Measurements from ENCODE around the gene RPTOR.
"Not testable (repeated sequence)": the region's sequence is repeated elsewhere in the genome, so short reads cannot be mapped to it uniquely, and the experiment has no call there.

RPTOR gene

DNA sequence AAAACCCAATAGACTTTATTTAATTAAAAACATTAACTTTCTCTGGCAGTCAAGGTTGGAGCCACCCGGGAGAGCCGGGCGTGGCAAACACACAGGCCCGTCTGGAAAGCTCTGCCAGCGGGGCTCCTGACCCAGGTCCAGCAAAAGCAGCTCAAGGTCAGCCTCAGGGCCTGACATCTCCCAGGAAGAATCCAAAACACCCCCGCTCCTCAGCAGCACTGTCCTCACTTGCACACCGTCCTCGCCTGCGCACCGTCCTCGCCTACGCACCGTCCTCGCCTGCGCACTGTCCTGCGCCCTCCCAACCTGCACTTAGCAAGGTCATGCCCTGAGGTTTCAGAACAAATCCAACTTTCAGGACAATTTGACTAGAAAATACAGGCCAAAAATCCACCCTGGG lies 31.4 kb upstream of the RPTOR start:
- DNase-seq: no peak

DNA sequence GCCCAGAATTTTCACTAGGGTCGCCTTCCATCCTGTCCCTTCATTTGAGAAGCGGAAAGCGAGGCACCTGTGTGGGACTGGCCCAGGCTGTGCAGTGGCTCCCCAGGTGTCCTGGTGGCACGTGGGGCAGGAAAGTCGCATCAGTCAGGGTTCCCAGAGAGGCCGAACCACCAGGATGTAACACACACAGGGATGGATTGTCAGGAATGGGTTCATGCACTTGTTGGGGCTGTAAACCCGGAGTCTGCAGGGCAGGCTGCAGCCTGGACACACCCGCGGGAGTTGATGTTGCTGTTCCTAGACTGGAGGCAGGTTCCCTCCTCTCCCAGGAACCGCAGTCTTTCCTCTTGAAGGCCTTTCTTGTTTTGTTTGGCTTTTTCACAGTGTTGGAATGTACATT lies 30.7 kb upstream of the RPTOR start:
- DNase-seq: no peak

DNA sequence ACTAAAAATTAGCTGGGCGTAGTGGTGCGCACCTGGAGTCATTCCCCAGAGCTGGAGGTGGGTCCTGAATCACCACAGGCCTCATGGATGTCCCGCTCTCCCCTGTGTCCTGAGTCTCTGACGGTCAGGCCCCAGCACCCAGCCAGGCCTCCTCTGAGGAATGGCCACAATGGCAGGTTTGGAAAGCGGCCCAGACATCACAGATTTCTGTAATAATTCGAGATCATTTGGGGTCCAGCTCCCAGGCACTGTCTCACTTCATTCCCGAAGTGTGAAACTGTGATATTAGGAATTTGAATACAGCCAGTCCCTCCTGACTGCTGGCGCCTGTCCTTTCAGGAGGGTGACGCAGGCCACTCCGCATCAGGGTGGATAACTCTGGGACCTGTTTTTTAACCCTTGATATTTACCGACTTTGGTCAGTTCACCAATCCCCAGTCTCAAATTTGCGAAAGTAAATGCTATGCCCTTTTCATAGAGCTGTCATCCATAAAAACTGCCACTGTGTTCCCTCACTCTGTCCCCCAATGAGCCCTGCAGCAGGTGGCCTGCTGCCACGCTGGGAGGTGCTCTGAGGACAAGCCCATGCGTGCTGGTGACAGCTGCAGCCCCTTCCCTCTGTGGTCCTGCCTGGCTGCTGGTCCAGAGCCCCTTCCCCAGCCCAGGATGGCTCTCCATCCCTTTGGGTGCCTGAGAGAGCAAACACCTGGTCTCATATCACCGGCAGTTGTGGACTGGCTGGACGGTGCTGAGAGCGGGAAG lies 28.3 kb upstream of the RPTOR start:
- DNase-seq: no peak

DNA sequence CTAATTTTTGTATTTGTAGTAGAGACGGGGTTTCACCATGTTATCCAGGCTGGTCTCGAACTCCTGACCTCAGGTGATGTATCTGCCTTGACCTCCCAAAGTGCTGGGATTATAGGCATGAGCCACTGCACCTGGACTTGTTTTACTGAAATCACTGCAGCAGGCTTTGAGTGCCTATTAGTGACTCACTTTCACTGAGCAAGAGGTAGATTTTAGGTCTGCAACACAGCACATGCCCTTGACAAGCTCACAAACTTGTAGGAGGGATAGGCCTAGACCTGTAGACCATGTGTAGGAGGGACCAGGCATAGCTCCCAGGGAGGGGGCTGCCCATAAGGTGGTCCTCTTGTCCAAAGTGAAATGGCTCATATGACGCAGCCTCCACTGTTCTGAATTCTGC lies 27.0 kb upstream of the RPTOR start:
- no peak for DNase-seq

DNA sequence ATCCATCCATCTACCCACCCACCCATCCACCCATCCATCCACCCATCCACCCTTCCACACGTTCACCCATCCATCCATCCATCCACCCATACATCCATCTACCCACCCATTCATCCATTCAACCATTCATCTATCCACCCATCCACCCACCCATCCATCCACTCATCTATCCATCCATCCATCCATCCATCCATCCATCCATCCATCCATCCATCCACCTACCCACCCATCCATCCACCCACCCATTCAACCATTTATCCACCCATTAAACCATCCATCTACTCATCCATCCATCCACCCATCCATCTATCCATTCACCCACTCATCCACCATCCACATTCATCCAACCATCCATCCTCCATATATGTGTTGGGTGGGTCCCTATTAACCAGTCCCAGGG lies 26.2 kb upstream of the RPTOR start:
- DNase-seq: no peak

DNA sequence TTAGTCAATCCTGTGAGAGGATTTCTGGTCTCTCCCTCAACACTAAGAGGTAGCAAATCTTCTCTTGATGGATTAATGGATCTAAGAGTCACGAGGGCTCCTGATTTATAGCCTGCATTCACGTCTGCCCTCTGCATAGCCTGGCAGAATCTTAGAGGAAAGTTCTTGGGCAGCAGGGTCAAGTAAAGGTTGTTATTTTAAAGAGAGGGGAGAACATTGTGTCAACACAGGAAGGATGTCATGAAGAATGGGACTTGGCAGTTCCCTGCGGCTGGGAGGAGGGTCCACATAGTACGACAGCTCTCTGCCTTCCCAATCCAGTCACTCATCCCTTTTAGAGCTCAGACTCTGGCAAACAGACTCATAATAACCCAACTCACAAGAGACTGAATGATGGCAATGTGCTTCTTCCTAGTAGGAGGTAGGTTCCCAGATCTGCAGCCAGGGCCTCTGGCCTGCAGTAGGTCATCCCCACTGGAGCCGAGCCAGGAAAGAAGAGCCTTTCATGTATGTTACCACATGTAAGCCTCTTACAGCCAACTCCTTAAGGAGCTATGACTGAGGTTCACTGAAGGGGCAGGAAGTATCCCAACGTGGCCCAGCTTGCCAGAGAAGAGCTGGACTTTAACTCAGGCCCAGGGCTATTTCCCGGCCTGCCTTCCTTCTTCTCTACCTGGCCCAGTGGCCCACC lies 25.4 kb upstream of the RPTOR start:
- DNase-seq: no peak

DNA sequence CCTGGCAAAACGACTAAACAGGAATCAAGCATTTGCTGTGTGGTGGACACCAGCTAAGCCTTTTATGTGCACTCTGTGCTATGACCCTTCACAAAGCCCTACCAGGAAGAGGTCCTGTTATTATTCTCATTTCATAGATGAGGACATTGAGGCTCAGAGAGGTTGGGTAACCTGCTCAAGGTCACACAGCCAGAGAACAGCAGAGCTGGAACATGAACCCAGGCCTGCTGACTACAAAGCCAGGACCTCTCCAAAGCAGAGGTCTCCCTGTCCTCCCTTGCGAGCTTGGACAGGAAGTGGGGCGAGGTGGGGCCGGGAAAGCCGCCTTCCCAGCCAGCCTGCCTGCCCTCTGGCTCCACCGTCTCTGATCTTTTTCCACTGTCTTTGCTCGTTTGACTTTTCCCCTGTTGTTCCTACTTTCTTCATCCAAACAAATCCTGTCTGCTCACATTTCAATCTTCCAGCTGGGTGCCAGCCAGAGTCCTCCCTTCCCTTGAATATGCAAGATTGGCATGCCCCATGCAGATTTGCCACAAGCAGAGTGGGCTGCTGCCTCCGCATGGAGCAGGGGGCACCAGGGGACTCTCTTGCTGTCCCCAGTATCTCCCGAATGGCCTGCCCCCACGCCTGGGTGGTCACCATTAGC lies 23.7 kb upstream of the RPTOR start:
- DNase-seq: no peak

DNA sequence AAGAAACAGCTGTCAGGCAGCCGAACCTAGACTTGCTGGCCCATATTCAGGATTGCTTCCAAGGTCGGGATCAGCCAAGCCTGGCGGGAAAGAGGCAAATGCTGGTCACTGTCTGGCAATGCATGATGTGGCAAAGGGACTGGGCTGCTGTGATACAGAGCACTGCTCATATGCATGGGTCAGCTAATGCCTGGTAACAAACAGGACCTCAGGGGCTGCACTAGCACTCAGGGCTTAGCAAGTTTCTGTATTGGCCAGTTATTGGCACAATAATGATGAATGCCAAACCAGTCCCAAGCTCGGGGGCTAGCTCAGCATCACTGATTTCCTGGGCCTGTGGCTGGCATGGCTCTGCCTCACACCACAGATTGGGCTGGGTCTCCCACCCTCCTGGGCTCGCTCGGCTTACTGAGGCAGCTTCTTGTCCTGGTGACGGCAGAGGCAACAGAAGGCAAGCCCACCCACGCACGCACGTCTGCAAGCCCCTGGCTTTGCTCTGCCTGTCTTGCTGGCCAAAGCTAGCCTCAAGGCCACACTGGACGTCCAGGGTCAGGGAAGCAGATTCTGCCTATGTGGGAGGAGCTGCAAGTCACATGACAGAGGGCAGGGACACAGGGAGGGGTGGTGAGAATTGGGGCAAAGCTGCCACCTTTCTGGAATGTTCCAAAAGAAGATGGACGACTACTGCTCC lies 21.4 kb upstream of the RPTOR start:
- DNase-seq: no peak

DNA sequence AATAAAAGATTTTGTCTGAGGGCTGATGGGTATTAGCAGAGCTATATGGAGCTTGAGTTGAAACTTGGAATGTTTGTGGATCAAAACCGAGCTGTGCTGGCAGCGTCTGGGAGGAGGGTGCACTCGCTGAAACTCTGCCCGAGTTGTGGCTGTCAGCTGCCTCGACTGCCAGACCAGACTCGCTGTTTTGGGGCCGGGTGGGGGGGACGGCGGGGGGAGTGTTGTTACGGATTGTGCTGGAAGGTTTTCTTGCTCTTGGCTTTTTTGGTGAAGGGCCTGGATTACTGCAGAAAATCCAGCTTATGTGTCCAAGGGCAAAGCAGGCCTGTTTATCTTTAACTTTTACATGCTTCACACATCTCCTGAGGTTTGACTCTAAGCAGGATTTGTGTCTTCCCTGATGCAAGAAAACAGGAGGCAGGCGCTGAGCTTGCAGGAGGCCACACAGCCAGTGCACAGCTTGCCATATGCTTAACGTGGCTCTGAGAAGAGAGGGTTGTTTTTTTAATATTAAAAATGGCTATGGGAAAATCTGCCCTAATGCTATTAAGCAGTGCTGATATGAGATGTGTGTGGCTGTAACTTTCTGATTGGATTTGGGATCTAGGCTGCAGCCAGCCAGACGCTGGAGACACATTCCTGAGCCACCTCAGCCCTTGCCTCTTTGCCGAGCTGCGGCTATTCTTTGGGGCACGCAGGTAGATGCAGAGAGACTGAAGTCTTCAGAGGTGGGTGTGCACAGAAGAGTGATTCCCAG lies 20.5 kb upstream of the RPTOR start:
- DNase-seq: no peak

DNA sequence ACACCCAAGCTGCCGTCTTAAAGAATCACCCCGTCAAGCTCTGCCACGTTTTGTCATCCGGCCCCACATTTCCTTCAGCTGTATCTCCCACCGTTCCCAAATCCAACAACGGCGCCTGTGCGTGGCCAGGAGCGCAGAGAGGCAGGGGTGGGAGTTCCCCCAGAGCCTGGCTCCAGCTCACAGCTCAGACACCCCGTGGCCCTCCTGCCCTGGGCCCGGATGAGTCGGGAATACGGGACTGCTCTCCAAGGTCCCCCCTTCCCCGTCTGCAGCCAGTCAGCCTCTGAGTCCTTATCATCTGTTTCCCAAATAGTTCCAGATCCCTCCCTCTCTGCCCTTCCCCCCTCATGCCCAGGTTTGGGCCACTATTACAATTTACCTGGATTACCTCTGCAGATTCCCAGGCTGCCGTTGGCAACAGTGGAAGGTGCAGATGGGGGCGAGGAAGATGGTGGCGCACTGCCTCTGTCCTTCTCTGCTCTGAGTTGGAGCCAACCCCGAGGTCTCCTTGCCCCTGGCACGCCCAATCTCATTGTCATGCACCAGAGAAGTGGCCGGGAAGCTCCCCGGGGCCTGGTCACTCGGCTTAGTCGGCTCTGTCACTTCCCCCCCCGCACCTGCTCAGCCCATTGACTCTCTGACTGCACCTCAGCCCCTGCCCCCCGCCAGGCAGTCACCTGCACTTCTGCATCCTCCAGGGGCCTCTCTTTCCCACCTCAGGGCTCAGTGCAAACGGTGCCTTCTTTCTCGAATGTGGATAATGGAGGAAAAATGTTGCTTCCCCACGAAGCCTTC lies 18.3 kb upstream of the RPTOR start:
- no peak for DNase-seq

DNA sequence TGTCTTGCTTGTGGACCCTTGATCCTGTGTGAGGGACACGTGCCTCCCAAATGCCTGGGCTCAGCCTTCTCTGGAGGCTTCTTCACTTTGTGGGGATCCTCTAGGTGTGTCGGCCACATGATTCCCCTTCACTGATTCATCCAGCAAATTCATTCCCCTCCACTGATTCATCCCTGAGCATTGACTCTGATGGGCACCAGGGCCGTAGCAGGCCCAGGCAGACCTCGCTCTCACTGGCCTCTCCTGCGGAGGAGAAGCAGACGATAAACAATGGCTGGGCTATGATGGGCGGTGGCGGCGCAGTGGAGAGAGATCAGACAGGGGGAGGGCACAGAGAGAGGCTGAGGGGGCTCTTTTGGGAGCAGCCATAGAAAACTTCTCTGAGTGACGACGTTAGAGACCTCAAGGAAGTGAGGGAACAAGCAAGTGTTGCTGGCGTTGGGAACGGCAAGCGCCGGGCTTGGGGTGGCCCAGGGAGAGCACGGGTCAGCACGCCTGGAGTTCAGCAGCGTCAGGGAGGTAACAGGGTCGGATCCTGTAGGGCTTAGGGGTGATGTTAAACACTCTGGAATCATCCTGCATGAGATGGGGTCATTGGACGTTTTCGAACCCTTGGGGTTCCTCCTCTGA lies 17.5 kb upstream of the RPTOR start:
- DNase-seq: no peak

DNA sequence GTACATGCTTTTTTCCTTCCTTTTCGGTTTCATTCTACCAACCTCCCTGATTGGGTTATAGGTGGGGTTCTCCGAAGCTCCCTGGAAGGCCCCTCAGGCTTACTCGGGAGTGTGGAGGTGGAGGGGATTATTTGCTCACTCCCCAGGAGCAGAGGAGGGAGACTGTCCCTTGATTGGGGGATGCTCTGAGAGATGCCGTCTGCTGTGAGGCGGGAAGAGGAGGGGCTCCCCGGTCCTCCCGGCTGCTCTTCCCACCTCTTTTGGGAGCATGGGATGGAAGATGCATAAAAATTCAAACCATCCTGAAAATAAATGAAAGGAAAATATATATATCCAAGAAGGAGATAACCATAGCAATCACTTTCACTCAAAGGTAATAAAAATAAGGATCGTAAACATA lies 16.1 kb upstream of the RPTOR start:
- DNase-seq: no peak

DNA sequence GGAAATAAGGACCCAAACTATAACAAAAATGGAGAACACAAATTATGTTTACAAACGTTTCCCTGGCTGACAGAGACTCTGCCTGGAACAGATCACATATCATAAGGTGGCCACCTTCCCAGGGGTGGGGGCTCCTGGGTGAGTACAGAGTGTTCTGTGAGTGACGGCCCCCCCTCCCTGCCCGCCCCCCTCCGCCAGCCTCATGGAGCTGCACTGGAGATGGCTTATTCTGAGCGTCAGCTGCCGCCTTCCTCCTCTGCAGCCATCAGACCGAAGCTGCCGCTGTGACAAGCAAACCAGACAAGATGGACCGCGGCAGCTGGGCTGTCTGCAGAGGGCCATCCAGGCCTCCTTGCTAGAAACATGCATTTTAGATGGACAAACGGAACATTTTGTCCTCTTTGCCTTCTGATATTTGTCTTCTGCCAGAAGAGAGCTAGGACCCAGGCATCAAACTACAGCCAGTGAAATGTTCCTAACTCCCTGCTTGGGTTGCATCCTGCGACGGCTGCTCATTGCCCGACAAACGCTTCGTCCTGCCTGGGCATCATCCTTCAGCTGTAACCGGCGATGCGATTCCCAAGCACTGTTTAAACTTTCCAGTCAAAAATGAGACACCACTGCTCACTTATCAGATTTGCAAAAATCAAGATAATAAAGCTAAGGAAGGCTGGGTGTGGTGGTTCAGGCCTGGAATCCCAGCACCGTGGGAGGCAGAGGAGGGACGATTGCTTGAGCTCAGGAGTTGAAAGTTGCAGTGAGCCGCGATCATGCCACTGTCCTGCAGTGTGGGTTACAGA lies 15.3 kb upstream of the RPTOR start:
- no peak for DNase-seq

DNA sequence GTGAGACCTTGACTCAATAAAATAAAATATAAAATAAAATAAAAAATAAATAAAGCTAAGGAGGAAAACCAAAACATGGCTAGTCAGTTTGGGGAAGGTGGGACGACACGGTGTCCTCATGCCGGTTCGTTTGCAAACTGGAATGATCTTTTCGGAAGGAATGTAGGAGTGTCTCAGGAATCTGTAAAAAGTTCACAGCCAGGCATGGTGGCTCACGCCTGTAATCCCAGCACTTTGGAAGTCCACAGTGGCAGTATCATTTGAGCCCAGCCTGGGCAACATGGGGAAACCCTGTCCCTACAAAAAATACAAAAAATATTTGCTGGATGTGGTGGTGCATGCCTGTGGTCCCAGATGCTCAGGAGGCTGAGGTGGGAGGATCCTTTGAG lies 14.7 kb upstream of the RPTOR start:
- DNase-seq: no peak

DNA sequence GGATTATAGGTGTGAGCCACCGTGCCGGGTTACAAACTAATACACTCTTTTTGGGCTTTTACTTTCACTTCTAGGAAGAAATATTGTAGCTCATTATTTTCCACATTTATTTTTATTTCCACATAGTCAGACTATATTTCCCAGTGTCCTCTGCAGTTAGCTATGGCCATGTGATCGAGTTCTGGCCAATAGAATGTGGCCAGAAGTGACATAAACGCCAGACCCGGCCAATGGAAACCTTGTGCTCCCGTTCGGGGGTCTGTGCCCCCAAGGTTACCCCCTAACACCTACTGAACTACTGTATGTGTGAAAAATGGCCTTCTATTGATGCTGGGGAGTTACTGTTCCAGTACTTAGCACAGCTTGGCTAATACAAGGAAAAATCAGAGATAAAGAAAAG lies 13.2 kb upstream of the RPTOR start:
- no peak for DNase-seq

DNA sequence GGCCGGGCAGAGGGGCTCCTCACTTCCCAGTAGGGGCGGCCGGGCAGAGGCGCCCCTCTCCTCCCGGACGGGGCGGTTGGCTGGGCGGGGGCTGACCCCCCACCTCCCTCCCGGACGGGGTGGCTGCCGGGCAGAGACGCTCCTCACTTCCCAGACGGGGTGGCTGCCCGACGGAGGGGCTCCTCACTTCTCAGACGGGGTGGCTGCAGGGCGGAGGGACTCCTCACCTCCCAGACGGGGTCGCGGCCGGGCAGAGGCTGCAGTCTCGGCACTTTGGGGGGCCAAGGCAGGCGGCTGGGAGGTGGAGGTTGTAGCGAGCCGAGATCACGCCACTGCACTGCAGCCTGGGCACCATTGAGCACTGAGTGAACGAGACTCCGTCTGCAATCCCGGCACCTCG lies 7.3 kb upstream of the RPTOR start:
- DNase-seq: not testable (repeated sequence)

DNA sequence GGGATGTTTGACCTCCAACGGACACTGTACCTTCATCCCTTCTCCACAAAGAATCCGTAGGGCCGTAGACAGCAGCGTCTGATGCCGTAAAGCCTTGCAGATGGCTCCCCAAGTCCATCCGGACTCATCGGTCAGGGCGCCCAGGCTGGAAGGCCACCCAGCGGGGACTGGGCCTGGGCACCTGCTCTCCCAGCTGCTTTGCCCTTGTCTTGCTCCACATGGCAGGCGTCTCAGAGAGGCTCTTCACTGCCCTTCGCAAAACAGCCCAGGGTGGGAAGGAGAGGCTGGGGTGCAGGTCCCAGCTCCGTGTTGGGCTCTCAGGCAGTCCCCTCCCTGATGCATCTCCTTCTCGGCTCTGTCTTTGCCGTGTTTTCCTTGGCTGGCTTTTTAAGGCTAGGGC lies 6.2 kb upstream of the RPTOR start:
- no peak for DNase-seq

DNA sequence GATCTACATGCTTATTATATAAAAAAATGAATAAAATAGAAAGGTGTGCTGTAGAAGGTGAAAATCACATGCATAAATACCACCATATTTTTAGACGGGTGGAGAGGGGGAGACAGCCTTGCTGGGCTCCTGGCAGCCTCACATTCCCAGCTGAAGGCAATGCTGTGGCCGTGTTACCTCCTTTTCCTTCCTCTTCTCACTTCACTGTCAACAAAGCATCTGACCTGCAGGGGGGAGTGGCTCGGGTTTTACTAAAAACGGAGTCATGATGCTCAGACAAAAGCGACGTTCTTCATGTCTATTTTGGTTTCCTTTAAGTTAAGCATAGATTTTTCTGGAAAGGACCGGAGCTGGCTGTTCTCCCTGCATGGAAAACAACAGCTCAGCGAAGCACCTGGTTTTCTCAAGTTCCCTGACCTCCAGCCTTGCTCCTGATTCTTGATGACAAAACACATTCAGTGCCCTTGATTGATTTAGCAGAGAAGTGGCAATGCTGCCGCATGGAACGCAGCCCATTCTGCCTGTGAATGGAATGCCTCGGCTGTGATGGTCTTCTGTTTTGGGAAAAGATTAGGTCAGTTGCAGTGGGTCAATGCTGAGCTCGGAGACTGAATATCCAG lies 5.5 kb upstream of the RPTOR start:
- peak in 1 of 2 donors; percentile 7 for DNase-seq

DNA sequence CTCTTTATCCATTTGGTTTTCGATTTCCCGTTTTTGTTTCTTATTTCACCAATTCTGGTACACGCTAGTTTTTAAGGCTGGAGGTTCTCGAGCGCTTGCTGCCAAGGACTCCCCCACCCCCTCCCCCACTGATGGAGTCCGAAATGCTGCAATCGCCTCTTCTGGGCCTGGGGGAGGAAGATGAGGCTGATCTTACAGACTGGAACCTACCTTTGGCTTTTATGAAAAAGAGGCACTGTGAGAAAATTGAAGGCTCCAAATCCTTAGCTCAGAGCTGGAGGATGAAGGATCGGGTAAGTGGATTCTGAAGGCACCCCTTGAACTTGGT lies 825 bp downstream of the RPTOR start:
- no peak for DNase-seq

DNA sequence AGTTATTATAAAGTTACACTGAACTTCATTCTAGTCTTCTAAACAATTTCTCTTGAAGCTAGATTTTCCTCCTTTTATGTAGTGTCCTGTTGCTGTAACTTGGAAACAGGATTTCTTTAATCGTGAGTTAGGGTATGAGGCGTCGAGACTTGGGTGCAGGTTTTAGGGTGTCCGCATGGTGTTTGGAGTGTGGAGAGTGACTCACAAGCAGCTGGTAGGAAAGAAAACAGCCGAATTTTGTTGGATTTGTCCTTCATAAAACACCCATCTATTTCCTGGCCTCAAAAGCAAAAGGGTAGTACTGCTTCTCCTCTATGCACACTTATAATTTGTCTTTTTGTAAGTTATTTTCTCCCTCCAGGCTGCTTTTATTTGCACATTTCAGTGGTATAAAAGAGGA lies 1.6 kb downstream of the RPTOR start:
- no peak for DNase-seq

Measured in CD4-positive, alpha-beta T cell treated with Interleukin-4 for 1 hour (primary cell).